Stimulated activated CD4-positive, alpha-beta T cell treated with anti-CD3 and anti-CD28 coated beads, TNF-alpha, amount 100 ng/mL, for 24 hours (primary cell): ENCODE measurements around the gene PSMB7.

ENCODE experiments used
- DNase-seq, 3 experiments: peaks; one replicate each; pipeline ENCODE4 v3.0.0-alpha.2; 2020; ENCODE audit warnings: low read depth in 3 of 3

The PSMB7 gene

DNA sequence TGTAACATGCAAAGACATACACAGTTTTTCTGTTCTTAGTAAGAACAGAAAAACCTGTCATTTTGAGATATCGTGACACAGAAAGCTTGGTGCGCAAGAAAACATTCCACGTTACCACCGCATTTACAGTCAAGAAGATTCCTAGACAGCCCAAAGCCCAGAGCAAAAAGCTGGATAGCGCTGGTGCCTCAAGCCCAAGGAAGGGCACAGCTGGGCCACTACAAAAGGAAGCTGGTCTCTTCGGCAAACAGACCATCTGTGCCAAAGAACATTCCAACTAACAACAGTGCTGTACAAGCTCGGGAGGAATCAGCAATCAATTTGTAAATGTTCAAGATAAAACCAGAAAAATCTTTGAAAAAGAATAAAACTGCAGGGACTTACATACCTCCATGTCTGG, 31.0 kb downstream of the PSMB7 start:
- no peak for DNase-seq

DNA sequence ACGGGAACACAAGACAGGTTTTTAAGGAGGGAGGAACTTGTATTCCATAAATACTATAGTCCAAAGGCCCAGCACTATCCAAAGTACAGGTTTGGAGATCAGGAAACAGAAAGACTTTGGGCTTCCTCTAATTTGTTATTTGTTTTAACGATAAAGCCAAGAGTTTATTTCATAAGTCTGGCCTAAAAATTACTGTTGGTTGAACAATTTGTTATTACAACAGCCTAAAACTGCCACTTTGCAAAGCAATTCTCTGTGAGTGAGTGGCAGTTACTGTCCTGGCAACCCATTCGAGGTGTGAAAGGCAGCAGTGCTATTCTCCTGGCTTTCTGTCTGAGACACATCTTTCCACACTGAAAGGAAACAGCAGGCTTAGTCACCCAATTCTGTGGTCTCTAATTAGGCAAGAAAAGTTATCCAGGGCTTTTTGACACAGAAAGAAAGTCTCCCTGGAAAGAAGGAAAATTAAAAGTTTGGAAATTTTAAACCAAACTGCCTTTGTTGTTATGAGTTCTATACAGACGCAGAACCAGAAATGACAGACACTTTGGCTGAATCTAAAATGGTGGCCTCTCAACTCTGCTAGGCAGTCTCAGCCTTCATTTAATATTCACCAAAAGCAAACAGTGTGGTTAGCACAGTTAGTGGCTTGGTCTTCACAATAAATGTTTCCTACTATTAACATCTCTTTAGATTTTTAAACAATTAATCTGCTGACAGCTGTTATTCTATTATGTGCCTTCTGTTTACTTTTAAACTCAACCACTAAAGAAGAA, 33.9 kb downstream of the PSMB7 start:
- DNase-seq: no peak

DNA sequence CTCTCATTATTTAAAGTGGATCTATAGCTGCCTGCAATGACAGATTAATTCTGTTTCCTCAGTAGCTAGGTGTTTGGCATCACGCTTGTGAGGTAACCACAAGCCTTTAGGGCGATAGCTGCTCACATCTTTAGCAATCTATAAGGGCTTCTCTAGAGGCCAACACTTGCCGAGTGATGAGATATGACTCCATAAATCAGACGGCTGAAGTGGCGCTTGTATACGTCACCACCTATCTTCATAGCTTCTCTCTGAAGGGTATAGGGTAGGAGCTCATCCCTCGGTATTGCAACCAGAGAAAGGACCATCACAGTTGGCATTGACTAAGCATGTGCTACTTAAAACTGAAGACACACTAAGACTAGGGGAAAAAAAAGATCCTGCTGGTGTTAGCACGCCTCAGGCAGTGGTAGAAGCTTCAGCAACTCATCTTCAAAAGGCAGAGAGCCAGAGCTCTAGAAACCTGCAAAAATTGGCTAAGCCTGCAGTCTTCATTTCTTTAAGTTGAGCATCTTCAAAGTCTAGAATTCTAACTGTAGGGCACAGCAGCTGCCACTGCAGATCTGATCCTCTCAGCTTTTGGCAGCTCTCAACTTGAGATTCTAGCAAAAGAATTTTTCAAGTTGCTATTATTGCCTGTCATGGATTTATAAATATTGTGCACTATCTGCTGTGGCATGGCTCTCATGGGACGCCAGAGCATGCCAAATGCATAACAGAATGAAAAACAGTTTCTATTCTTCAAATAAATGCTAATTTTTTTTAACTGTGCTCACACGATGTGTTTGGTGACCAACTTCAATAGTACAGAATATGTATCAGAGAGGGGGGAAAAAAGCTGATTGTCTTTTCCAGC, 37.5 kb downstream of the PSMB7 start:
- DNase-seq: no peak

DNA sequence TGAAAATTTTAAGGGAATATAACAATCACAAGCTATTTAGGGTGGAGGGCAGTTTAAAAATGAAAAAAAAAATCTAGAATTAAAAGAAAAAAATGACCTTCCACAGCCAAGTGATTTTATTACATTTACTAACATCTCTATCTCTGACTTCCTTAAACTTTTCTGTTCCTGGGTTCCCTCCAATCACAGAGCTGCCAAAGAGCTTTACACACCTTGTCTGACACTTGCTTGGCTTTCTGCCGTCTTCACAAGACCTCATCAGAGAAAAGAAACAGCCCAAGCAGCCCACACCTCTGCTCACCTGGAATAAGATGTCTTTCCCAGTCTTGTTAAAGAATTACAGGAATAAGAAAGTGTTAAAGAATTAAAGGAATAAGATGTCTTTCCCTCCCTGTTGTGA, 38.9 kb downstream of the PSMB7 start:
- DNase-seq: no peak

DNA sequence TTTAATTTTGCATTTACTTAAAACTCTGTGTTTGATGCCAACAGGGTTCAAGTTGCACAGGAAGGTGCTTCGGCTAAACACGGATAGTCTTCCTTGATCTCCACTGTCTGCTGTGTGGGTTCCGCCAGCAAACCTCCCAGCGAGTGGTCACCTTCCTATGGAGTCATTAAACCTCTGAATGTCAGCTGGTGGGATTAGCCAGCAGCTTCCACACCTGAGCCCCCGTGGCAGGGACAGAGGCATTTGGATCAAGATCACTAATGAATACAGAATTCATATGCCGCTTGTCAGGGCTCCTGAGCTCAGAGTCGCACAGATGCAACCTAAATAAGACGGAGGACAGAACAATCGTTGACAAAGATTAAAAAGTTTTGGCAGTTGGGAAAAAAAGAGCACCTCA, 39.5 kb downstream of the PSMB7 start:
- DNase-seq: no peak

DNA sequence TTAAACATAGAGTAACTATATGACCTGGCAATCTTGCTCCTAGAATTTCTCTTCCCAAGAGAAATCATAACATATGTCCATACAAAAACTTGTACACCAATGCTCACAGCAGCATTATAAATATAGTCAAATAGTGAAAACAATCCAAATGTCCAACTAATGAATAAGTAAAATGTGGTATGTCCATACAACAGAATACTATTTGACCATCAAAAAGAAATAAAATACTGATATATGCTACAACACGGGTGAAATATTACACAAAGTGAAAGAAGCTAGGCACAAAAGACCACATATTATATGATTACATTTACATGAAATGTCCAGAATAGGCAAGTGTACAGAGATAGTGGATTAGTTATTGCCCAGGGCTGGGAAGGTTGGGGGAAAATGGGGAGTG, 41.4 kb downstream of the PSMB7 start:
- DNase-seq: no peak

DNA sequence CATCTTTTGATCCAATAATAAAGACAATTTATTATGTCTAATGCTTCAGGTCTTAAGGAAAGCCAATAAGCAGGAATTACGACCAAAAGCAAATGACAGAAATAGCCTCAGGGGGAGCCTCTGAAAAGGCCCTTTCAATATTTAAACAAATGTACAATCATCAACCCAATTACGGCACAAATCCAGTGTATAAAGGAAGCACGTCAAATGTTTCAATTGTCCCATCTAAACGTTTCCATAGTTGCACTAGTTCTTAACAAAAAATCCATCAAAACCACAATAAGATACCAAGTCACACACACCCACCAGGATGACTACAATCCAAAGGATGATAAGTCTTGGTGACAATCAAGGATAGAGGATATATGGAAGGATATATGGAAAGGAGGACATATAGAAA, 41.9 kb downstream of the PSMB7 start:
- no peak for DNase-seq

DNA sequence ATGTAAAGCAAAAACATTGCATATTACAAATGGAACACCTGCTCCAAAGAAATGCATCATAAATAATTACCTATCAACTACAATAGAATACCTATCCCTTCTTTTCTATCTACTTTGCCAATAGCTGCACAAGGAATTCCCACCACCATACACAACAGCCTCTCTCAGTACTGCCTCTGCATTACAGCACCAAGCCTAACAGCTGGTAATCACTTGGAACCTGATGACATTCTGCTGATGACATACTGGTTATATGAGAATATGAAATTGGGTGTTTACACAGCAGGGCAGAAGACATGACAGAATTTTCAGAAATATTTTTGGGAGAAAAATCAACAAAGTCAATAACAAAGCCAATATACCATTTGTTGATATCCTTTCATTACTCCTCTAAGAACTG, 43.2 kb downstream of the PSMB7 start:
- DNase-seq: no peak

DNA sequence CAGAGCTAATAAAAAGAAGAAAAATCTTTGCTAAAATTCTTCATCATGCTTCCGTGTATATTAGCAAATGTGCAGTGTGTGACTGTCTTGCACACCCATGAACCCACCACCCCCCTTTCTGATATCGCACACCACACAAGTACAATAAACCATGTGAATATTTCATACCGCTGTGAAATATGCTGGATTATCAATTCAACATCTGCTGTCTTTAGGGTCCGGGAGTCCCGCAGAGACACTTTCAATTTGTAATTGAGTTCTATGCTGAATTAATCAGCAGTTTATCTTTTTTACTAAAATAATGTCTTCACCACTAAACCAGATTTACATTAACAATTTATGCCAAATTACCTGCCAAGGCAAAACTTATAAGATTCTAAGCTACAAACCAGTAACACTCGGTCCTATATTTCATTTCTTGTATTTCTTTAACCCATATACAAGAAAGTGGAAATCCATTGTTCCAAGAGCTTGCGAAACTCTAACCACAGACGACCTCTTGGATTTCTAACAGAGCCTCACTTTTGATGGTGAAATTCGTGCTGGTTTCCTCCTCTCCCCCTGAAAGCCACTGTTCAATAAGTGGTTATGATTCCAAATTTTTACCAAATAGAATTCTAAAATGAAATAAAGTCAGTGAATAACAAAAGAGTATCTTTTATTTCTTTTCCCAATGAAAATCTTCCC, 44.2 kb downstream of the PSMB7 start:
- no peak for DNase-seq

DNA sequence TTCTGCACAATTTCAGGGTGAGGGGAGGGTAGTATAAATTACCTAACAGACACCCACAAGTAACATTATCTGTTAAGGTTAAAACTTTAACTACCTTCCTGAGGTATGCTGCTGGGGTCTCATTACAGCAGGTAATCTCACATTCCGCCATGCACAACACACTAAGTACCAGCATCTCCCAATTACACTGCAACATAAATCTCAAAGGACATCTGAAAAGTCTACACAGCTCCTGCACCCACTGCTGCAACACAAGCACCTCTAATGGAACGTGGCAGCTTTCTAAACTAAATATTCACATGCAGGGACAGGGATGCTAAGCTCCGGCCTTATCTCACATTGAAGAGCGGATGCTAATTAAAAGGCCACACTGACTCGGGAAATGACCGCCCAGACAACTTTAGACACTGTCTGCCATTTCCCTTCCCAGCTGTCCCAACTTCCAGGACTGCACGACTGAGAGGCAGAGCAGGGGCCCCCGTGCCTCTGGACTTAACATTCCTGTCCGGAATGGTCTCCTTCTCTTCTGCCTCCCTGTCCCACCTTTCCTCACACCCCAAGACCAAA, 45.9 kb downstream of the PSMB7 start:
- DNase-seq: no peak

DNA sequence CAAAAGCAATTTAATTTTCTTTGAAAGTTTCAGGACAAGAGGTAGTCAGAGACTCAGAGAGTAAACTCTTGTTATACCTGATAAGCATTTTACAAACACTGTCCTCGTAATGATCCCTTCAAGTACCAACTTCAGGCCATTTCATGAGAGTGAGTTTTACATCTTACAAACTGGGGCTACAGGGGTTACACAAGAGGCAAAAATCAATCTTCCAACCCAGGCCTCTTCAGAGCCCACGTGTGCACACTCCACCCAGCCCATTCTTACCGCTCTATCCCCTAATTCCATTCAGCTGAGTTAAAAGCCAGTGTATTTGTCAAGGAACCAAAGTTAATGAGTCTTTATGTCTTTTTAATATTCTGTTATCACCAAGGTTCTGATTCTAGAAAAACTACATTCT, 46.5 kb downstream of the PSMB7 start:
- DNase-seq: no peak

DNA sequence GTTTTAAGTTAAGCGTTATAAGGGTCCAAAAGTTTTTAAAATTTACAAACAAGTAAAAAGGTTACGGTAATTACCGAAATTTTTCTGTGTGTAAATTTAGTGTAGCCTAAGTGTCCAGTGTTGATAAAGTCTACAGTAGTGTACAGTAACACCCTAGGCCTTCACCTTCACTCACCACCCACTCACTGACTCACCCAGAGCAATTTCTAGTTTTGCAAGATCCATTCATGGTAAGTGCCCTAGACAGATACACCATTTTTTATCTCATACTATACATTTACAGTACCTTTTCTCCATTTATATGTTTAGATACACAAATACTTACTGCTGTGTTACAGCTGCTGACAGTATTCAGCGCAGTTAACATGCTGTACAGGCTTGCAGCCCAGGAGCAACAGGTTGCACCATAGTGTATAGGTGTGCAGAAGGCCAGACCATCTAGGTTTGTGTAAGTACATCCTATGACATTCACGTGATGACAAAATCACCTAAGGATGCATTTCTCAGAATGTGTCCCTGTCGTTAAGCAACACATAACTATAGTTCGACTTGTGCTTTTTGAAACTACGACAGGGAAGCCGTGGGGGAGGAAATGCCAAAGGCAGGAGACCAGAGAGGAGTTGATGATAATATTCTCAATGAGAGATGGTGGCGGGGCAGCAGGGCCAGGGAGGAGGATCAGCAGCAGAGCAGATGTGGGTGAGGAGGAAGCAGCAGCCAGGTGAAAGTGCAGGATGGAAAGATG, 48.6 kb downstream of the PSMB7 start:
- no peak for DNase-seq

DNA sequence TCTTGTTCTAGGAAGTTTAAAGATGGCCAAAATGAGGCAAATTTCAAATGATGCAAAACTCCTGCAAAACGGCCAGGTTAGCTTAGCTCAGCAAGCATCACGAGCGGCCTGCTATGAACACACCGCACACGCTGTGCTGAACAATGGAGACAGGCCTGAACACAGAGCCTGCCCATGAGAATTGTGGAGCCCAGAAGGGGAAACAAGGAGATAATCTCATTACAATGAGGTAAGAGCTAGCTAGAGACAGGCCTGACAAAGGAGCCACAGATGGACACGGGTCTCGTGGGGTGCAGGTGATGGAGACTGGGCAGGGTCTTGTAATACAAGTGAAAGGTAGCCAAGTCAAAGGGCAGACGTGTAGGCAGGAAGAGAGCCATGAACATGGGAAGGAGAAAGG, 50.2 kb downstream of the PSMB7 start:
- no peak for DNase-seq

DNA sequence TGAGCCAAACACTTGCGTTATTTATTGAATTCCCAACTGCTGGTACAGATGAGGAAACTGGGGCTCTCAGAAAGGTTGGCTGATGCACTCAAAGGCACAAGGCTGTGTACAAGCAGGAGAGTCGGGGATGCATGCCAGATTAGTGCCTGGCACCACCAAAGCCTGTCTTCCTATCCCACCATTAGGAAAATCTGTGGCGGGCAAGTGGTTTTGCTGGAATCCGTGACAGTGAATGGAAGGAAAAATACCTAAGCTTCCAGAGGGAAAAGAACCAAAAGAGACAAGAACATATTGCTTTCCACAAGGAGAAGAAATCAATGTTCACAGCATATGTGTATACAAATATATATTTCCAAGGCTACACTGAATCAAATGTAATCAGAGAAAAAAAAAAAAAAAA, 51.1 kb downstream of the PSMB7 start:
- no peak for DNase-seq

DNA sequence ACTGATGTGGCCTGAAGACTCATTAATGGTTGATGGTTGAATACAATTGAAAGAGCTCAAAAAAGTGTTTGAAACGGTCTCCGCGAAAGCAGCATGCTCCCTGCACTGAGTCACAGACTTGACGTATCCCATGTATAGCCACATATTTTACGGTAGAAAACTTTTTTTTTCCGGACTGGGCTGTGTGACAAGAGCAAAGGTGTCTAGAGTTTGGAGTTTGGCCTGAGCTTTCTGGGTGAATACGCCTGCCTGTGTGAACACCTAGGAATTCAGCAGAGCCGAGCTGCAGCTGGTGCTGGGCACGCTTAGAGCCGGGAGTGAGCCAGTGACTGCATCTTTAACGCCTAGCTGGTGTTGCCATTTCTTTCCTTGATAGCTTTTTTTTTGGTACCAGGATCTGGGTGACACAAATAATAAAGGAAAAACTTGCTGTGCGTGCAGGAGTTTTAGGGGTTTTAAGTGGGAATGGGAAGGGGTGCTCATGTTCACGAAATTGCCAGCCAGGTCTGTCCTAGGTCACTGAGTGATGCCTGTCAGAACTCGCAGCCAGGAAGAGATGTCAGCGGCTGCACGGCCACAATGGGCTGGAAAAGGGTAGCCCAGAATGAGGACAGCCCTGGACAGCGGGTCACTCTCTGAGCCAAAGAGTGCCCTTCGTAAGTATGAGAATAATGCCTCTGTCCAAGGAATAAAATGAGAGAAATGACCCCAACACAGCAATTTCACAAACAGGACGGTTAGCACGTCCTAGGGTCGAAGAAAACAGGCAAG, 51.7 kb downstream of the PSMB7 start:
- DNase-seq: no peak

DNA sequence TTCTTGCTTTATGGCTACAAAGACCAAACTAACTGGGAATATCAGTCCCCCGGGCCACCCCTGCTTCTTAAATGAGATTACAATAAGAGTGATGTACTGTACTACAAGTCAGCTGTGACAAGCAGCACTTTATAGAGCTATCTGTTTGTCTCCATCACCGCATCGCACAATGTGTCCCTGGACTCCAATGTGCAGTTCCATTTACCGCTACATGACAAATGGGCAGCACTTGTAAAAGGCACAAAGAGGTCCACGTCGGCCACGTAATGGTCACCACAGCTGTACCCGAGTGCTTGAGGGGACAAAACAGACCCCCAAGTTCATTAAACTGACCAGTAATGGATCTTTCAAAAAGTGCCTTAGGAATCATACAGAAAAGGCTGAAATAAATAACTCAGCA, 54.1 kb downstream of the PSMB7 start:
- no peak for DNase-seq

DNA sequence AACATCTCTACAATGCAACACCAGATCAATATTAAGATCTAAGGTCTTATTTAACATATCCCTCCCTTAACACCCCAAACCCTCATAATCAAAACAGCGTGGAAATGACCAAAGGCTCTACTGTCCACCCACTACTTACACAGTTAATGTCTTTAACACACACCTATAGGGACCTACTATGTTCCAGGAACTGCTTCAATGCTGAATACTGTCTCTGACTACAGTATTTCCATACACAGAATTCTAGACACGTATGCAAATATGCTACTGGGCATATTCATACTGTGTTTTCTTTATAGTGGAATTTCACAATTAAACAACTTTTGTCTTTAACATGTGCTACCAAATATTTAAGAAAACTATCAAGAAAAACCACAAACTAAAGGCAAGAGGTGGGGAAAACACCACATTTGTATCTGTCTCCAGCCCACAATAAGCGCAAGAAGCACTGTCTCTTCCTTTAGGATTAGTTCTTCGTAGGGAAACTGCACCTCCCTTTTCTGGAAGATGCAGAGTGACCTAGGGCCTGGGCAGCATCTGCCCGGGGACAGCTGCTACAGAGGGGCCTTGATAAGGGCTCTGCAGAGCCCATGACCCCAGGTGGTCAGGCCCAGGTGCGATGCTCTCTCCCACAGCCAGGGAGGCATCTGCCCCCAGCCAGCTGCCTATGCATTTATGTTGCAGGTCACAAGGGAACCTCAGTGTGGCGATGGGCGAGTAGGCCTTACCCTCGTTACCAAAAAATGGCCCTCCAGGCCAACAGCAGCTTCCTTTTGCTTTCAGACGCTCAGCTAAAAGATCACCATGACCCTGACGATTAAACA, 55.2 kb downstream of the PSMB7 start:
- DNase-seq: no peak

DNA sequence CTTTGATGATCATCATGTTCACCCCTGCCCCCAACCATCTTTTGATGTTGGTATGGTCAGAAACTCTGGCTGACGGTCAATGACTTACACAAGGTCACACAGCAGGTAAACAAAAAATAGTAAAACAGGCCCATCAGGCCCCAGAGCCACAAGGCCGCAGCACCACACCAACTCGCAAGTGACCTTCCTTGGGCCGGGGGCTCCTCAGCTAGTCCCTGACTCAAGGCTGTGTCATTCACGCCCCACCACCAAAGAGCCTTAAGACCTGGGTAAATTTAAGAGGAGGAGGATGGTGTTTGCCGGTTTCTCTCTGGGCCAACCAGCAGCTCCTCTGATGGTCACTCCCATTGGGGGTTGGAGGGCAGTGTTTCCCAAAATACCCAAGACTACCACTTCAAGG, 55.8 kb downstream of the PSMB7 start:
- no peak for DNase-seq

DNA sequence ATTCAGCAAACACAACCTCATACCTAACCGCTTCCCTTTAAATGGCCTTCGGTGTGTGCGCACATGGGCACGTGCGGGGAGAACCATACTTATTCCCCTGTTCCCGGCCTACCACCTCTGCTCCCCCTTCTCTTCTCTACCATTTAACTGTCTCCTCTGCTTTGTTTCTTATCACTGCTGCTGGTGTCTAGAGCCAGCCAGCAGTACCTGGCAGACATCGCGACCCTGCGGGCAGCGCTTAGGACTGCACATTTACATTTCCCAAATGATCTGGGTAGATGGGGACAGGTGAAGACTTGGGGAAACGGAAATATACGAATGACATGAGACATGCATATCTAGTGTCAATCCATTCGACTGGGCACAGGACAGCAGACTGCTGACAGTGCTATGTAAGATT, 56.6 kb downstream of the PSMB7 start:
- DNase-seq: no peak
